GM19193 (cell line): ENCODE data around the gene YDJC.

Source experiments
- POLR2A ChIP-seq: IDR thresholded peaks from 4 replicates; pipeline ENCODE4 v1.6.1; 2011; ENCODE audit not compliant: insufficient read depth, insufficient read length; ENCODE audit errors: extremely low read depth

Gene YDJC

DNA sequence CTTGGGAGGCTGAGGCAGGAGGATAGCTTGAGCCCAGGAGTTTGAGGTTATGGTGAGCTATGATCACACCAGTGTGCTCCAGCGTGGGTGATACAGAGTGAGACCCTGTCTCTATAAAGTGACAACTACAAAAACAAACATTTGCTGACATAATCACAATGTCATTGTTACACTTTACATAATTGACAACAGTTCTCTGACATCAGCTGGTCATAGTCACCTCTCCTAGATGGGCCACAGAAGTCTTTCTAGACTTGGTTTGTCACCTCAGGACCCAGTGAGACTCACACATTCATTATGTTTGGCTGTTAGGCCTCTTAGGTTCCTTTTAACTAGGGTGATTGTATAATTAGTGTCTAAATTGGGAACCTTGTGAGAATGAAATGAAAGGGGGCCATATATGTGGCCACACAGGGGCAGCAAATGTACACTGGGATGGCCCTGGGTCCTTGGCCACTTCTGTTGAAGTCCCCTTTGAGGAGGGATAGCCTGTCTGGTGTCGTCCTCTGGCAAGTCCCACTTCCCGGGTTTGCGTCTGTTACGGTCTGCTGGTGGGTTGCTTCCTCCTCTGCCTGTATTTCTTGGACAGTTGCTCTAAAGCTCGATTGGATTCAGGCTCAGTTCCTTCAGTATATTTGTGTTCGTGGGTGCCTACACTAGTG, 30.2 kb upstream of the YDJC start:
- no peak for TF ChIP-seq POLR2A

- TF ChIP-seq POLR2A = peak; percentile 50
These were observed 27.7 kb upstream of the YDJC start for GRCh38 chr22:21657360-21658032.

DNA sequence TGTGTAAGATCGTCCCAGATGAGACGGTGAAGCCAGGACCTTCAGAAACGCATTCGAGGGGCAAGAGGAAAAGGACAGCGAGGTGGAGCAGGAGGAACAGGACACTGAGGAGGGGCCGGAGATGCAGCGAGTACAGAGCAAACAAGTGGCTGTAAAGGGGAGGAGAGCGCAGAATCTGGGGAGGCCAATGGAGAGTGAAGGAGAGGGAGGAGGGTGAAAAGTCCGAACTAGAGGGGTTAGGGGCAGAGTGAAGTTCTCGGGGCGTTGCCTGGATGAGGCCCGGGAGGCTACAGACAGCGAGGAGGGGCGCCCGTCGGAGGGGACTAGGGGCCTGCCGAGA, 27.2 kb upstream of the YDJC start:
- TF ChIP-seq POLR2A = no peak

- no peak for TF ChIP-seq POLR2A
These were observed 23.0 kb upstream of the YDJC start for GRCh38 chr22:21652547-21653545.

- peak; percentile 69 for TF ChIP-seq POLR2A
These were observed 22.3 kb upstream of the YDJC start for GRCh38 chr22:21652010-21652546.

GRCh38 chr22:21651521-21652009, 21.7 kb upstream of the YDJC start:
- no peak for TF ChIP-seq POLR2A

GRCh38 chr22:21650823-21651520, 21.1 kb upstream of the YDJC start:
- no peak for TF ChIP-seq POLR2A

GRCh38 chr22:21650280-21650679, 20.5 kb upstream of the YDJC start:
- TF ChIP-seq POLR2A = no peak

DNA sequence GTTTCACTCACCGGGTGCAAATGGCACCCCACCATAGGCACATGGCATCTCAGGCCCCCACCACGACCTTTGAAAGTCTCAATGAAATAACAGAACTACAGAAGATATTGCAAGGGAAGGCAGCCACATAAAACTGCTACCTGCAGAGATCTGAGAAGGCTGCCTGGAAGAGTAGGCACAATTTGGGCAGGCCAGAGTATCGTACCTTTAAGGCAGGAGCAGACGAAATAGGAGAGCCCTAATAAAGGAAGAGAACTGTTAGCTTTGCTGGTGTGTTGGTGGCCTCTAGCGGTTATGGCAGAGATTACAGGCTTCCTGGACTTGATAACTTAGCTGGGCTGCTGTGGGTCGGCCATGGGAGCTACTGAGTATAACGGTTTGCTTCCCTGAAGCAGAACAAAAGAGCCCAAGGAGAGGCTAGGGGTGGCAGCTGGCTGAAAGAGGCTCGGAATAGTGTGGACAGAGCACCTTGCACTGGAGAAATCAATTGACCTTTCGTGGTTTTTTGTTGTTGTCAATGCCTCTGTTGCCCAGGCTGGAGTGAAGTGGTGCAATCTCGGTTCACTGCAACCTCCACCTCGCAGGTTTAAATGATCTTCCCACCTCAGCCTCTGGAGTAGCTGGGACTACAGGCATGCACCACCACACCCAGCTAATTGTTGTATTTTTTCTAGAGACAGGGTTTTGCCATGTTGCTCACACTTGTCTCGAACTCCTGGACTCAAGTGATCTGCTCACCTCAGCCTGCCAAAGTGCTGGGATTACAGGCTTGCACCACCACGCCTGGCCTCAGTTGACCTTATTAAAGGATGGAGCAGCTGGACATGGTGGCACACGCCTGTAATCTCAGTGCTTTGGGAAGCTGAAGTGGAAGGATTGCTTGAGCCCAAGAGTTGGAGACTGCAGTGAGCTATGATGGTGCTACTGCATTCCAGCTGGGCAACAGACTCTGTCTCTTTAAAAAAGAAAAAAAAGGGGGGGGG, 17.1 kb upstream of the YDJC start:
- no peak for TF ChIP-seq POLR2A

DNA sequence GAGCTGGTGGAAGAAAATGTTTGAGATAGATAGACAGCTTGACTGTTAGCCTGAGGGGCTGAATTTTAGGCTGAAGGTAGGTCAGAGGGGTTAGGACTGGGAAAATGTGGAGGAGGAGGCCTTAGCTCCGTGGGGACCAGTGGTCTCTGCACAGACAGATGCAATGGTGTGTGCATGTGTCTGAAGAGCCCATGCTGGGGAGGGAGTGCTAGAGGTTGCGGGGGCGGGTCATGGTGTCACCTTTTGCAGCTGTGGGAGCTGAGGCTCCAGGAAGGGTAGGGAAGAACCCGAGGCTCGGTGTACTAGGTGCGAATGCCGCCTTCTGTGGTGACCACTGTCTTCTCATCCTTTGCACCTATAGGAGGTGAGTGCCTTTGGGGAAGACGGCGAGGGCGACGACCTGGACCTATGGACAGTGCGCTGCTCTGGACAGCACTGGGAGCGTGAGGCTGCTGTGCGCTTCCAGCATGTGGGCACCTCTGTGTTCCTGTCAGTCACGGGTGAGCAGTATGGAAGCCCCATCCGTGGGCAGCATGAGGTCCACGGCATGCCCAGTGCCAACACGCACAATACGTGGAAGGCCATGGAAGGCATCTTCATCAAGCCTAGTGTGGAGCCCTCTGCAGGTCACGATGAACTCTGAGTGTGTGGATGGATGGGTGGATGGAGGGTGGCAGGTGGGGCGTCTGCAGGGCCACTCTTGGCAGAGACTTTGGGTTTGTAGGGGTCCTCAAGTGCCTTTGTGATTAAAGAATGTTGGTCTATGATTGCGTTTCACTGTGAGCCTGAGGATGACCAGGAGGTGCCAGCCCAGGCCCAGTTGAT, 13.9 kb upstream of the YDJC start:
- TF ChIP-seq POLR2A = no peak

GRCh38 chr22:21642584-21643448, 13.0 kb upstream of the YDJC start:
- peak; percentile 26 for TF ChIP-seq POLR2A
